ENCODE data around the gene SFSWAP. TPM values are rescaled to one million over a fixed set of nuclear protein-coding genes. Genes with fewer than 3 reads are reported as not detected.

The SFSWAP gene
- total RNA-seq, 1 donor from 2014 or later = 34.9 TPM

- no peaks in the 10 kb centered on the region for H3K36me3 ChIP-seq
These were observed 106.4 kb downstream of the SFSWAP start for GRCh38 chr12:131817241-131817640.

DNA sequence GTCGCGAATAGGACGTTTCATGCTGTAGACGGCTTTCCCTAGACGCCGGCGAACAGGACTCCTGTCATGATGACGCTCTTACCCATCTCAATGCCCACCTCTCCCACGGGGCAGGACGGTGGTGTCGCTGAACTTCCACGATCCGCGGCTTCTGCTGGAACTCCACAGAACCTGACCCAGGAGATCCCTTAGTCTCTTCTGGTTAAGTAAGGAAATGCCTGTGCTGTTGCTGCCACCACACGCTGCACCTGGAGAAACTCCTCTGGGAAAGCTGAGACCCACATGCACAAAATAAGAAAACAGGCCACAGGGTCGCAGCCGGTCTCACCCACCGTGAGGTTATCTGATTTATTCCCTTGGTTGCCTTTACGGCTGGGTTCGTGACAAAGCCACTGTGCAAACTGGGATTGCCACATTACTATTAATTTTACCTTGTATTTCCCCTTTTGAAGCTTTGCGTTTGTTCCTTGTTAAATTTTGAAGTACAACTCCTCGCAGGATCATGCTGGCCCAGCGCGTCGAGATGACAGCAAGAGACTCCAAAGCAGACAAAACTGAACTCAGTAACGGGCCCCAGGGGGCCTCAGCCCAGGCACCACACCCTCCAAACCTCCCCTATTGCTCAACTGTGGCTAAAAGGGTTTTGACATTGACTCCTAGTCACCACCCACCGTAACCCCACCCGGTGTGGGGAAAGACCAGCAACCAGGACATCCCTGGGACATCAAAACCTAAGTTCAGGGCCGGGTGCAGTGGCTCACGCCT, 108.1 kb downstream of the SFSWAP start:
- TF ChIP-seq CTCF (IDR thresholded peaks at IDR 0.05) = no peak
- TF ChIP-seq POLR2AphosphoS5 (IDR thresholded peaks at IDR 0.05; ENCODE audit: insufficient read depth in 1 of 2, low read depth in 1 of 2) = peak in 1 of 2 donors; percentile 36
- no peaks in the 10 kb centered on the region for H3K9me3 ChIP-seq
- DNase-seq (ENCODE audit: extremely low spot score in 2 of 2) = no peak
- no peak overlapping the region for H3K4me3 ChIP-seq
- no peaks in the 10 kb centered on the region for H3K4me1 ChIP-seq
- intact Hi-C loops (cut with DNase I) = no loop called here
- no peak overlapping the region for H3K27ac ChIP-seq
- no peaks in the 10 kb centered on the region for H3K36me3 ChIP-seq
- no peaks in the 10 kb centered on the region for H3K27me3 ChIP-seq

More at GRCh38 chr12:131817241-131817640, 106.4 kb downstream of the SFSWAP start:
- Histone ChIP-seq H3K9me3 (no peaks in the 10 kb centered on the region), H3K27me3 (no peaks in the 10 kb centered on the region), H3K27ac (no peak overlapping the region), H3K4me3 (no peak overlapping the region), H3K4me1 (no peaks in the 10 kb centered on the region)
- intact Hi-C loops (cut with DNase I) = no loop called here
- TF ChIP-seq POLR2AphosphoS5 (IDR thresholded peaks at IDR 0.05; ENCODE audit: insufficient read depth in 1 of 2, low read depth in 1 of 2) = no peak
- TF ChIP-seq POLR2A (IDR thresholded peaks at IDR 0.05) = no peak
- TF ChIP-seq CTCF (IDR thresholded peaks at IDR 0.05) = no peak
- no peak for DNase-seq (ENCODE audit: extremely low spot score in 2 of 2)

DNA sequence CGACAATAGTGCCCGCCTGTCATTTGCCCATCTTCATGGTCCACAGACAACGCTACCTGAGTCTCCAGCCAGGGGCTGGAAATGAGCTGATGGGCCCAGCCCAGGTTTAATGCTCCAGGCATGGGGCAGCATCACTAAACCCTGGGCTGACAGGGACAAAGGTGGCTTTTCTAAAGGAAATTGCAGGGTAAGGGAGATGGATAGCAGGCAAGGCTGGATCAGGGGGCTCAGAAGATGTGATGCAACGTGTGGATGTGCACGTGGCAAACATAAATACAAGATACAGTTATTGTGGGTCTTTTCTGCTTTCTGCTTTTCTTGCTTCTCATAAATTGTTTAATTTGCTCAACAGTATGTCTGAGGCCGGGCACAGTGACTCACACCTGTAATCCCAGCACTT, 113.6 kb downstream of the SFSWAP start:
- intact Hi-C loops (cut with DNase I) = no loop called here
- H3K27ac ChIP-seq = no peak overlapping the region
- H3K4me1 ChIP-seq = peaks cover 27% of the 10 kb centered on the region
- H3K9me3 ChIP-seq = no peaks in the 10 kb centered on the region
- no peaks in the 10 kb centered on the region for H3K36me3 ChIP-seq
- no peak for DNase-seq (ENCODE audit: extremely low spot score in 2 of 2)
- no peak overlapping the region for H3K4me3 ChIP-seq
- no peaks in the 10 kb centered on the region for H3K27me3 ChIP-seq
- TF ChIP-seq CTCF (IDR thresholded peaks at IDR 0.05) (no peak), POLR2A (IDR thresholded peaks at IDR 0.05) (no peak), POLR2AphosphoS5 (IDR thresholded peaks at IDR 0.05; ENCODE audit: insufficient read depth in 1 of 2, low read depth in 1 of 2) (no peak)

DNA sequence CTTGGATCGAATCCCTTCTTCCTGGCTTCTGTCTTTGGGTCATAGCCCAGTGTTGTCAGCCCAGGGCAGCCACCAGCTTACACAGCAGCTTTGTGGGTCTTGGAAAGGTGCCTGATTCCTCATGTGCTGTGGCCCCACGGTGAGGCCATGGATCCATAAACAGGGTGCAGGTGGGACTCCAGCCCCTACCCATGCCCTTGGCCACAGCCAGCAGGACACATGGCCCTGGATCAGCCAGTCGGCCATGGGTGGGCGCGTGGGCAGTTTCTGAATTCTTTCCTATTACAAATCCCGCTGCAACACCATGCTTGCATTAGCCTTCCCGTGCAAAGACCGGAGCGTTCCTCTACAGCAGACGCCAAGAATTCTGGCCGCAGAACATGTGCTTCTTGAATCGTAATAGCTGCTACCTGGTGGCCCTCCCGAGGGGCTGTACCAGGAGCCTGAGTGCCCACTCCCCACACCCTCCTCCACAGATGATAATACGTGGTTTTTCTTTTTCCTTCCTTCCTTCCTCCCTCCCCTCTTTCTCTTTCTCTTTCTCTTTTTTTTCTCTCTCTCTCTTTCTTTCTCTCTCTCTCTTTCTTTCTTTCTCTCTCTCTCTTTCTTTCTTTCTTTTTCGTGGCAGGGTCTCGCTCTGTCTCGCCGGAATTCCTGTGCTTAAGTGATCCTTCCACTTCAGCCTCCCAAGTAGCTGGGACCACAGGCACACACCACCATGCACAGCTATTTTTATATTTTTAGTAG, 114.4 kb downstream of the SFSWAP start:
- no peak for DNase-seq (ENCODE audit: extremely low spot score in 2 of 2)
- H3K36me3 ChIP-seq = no peaks in the 10 kb centered on the region
- no peaks in the 10 kb centered on the region for H3K9me3 ChIP-seq
- TF ChIP-seq POLR2AphosphoS5 (IDR thresholded peaks at IDR 0.05; ENCODE audit: insufficient read depth in 1 of 2, low read depth in 1 of 2) (peak in 1 of 2 donors; percentile 33), CTCF (IDR thresholded peaks at IDR 0.05) (no peak), POLR2A (IDR thresholded peaks at IDR 0.05) (no peak)
- intact Hi-C loops (cut with DNase I) = no loop called here
- no peak overlapping the region for H3K27ac ChIP-seq
- H3K4me1 ChIP-seq = peaks cover 35% of the 10 kb centered on the region
- no peak overlapping the region for H3K4me3 ChIP-seq
- no peaks in the 10 kb centered on the region for H3K27me3 ChIP-seq
